DMS153 (cell line): ENCODE results near the gene ADGRG2.
"Not testable (repeated sequence)": the region's sequence is repeated elsewhere in the genome, so short reads cannot be mapped to it uniquely, and the experiment has no call there.

ENCODE experiments used
- DNase-seq: peaks from one replicate; lab custom pipeline; 2025; lab: John Stamatoyannopoulos, UW

Gene ADGRG2

GRCh38 chrX:19075754-19076153 is 46.5 kb downstream of the ADGRG2 start:
- DNase-seq = no peak

GRCh38 chrX:19072372-19072771 is 49.9 kb downstream of the ADGRG2 start:
- no peak for DNase-seq

- no peak for DNase-seq
Measured at GRCh38 chrX:19070555-19070994, 51.7 kb downstream of the ADGRG2 start.

- DNase-seq = not testable (repeated sequence)
Measured at GRCh38 chrX:19066987-19067386, 55.3 kb downstream of the ADGRG2 start.

- no peak for DNase-seq
Measured at GRCh38 chrX:19065535-19065934, 56.7 kb downstream of the ADGRG2 start.

- DNase-seq = no peak
Measured at GRCh38 chrX:19064175-19064574, 58.1 kb downstream of the ADGRG2 start.

- no peak for DNase-seq
Measured at GRCh38 chrX:19063030-19063429, 59.2 kb downstream of the ADGRG2 start.

- DNase-seq = no peak
Measured at GRCh38 chrX:19059067-19059466, 63.2 kb downstream of the ADGRG2 start.

- DNase-seq = no peak
Measured at GRCh38 chrX:19057856-19058255, 64.4 kb downstream of the ADGRG2 start.

- DNase-seq = no peak
Measured at GRCh38 chrX:19049110-19049509, 73.2 kb downstream of the ADGRG2 start.

GRCh38 chrX:19046343-19047215 is 75.7 kb downstream of the ADGRG2 start:
- no peak for DNase-seq

- no peak for DNase-seq
Measured at GRCh38 chrX:19040373-19040772, 81.9 kb downstream of the ADGRG2 start.

- DNase-seq = no peak
Measured at GRCh38 chrX:19034025-19034424, 88.2 kb downstream of the ADGRG2 start.

- no peak for DNase-seq
Measured at GRCh38 chrX:19030805-19031204, 91.5 kb downstream of the ADGRG2 start.

GRCh38 chrX:19028560-19028959 is 93.7 kb downstream of the ADGRG2 start:
- DNase-seq = no peak

GRCh38 chrX:19024366-19024765 is 97.9 kb downstream of the ADGRG2 start:
- DNase-seq = no peak

GRCh38 chrX:19019996-19020395 is 102.3 kb downstream of the ADGRG2 start:
- DNase-seq = no peak

- DNase-seq = no peak
Measured at GRCh38 chrX:19017271-19017670, 105.0 kb downstream of the ADGRG2 start.

- not testable (repeated sequence) for DNase-seq
Measured at GRCh38 chrX:19016614-19017013, 105.7 kb downstream of the ADGRG2 start.

- DNase-seq = no peak
Measured at GRCh38 chrX:19007868-19008267, 114.4 kb downstream of the ADGRG2 start.

- DNase-seq = no peak
Measured at GRCh38 chrX:19007011-19007410, 115.3 kb downstream of the ADGRG2 start.

- no peak for DNase-seq
Measured at GRCh38 chrX:19005909-19006308, 116.4 kb downstream of the ADGRG2 start.

- no peak for DNase-seq
Measured at GRCh38 chrX:19003756-19004155, 118.5 kb downstream of the ADGRG2 start.

- no peak for DNase-seq
Measured at GRCh38 chrX:18998653-18999052, 123.6 kb downstream of the ADGRG2 start.
